Neural progenitor cell (in vitro differentiated cells): ENCODE measurements around the gene CORO6. TPM values are rescaled to one million over a fixed set of nuclear protein-coding genes. Genes with fewer than 3 reads are reported as not detected.

Experiments
- DNase-seq: peaks from one replicate; pipeline ENCODE4 v3.0.0-alpha.2; 2016; ENCODE audit warnings: low spot score
- H2AFZ ChIP-seq: fragments of 200-600 bp; sonication (generic); replicated peaks from 2 replicates; pipeline ENCODE4 v1.6.1; 2016; ENCODE audit warnings: antibody characterized with exemption
- H3F3A ChIP-seq: fragments of 200-600 bp; sonication (generic); 2 replicates; pipeline ENCODE4 v1.6.1; 2016; ENCODE audit warnings: antibody characterized with exemption, low read depth
- H3K27ac ChIP-seq: fragments of 200-600 bp; sonication (generic); 2 replicates; pipeline ENCODE4 v1.5.1; 2016; ENCODE audit warnings: mild to moderate bottlenecking
- H3K27me3 ChIP-seq: fragments of 200-600 bp; sonication (generic); 2 replicates; pipeline ENCODE4 v1.6.1; 2016; ENCODE audit warnings: mild to moderate bottlenecking, moderate library complexity
- H3K36me3 ChIP-seq: fragments of 200-600 bp; sonication (generic); 2 replicates; pipeline ENCODE4 v1.5.1; 2016
- H3K4me1 ChIP-seq: fragments of 200-600 bp; sonication (generic); 2 replicates; pipeline ENCODE4 v1.6.1; 2016; ENCODE audit warnings: mixed run types
- H3K4me2 ChIP-seq: fragments of 200-600 bp; sonication (generic); 2 replicates; pipeline ENCODE4 v1.6.1; 2016
- H3K4me3 ChIP-seq: fragments of 200-600 bp; sonication (generic); 2 replicates; pipeline ENCODE4 v1.5.1; 2016
- H3K79me2 ChIP-seq: fragments of 200-600 bp; sonication (generic); 2 replicates; pipeline ENCODE4 v1.6.1; 2016; ENCODE audit warnings: low read depth
- H3K9ac ChIP-seq: fragments of 200-600 bp; sonication (generic); 2 replicates; pipeline ENCODE4 v1.6.1; 2016
- H3K9me3 ChIP-seq: fragments of 200-600 bp; sonication (generic); 2 replicates; pipeline ENCODE4 v1.5.1; 2016; ENCODE audit warnings: low read depth
- H4K20me1 ChIP-seq: fragments of 200-600 bp; sonication (generic); 2 replicates; pipeline ENCODE4 v1.6.1; 2016; ENCODE audit warnings: low read depth
- H3K27ac Mint-ChIP-seq: 3 replicates; pipeline ENCODE4 v1.8.0; 2021; ENCODE audit warnings: mixed read lengths
- H3K27me3 Mint-ChIP-seq: 2 replicates; pipeline ENCODE4 v1.8.0; 2022; ENCODE audit warnings: low read depth, mild to moderate bottlenecking, inconsistent platforms, moderate library complexity, mixed read lengths; ENCODE audit not compliant: insufficient read depth
- H3K36me3 Mint-ChIP-seq: 3 replicates; pipeline ENCODE4 v1.8.0; 2021; ENCODE audit warnings: mixed read lengths
- H3K4me1 Mint-ChIP-seq: 3 replicates; pipeline ENCODE4 v1.8.0; 2021; ENCODE audit warnings: mixed read lengths
- H3K4me3 Mint-ChIP-seq: 3 replicates; pipeline ENCODE4 v1.8.0; 2021; ENCODE audit warnings: mild to moderate bottlenecking, moderate library complexity, mixed read lengths
- H3K9me3 Mint-ChIP-seq: 3 replicates; pipeline ENCODE4 v1.8.0; 2020; ENCODE audit warnings: mixed read lengths
- EZH2 ChIP-seq: fragments of 200-600 bp; sonication (generic); IDR thresholded peaks from 2 replicates; pipeline ENCODE4 v1.6.1; 2017; ENCODE audit warnings: antibody characterized with exemption, mild to moderate bottlenecking, moderate library complexity
- EZH2phosphoT487 ChIP-seq: fragments of 200-600 bp; sonication (generic); IDR thresholded peaks from 2 replicates; pipeline ENCODE4 v1.6.1; 2017; ENCODE audit warnings: antibody characterized with exemption
- total RNA-seq: library from RNA; depleted of rRNA; stranded (reverse); fragments of >200 nt; gene quantifications from 2 replicates; pipeline ENCODE4 v1.2.3, GENCODE V29; 2015; ENCODE audit warnings: low replicate concordance
- TF ChIP-seq, protein P1 (sequence below): fragments of 200-600 bp; sonication (generic); IDR thresholded peaks from 2 replicates; pipeline ENCODE4 v1.5.1; 2017; ENCODE audit warnings: antibody characterized with exemption, mild to moderate bottlenecking

The CORO6 gene
- total RNA-seq, 1 donor from 2014 or later: 3.9 TPM

DNA sequence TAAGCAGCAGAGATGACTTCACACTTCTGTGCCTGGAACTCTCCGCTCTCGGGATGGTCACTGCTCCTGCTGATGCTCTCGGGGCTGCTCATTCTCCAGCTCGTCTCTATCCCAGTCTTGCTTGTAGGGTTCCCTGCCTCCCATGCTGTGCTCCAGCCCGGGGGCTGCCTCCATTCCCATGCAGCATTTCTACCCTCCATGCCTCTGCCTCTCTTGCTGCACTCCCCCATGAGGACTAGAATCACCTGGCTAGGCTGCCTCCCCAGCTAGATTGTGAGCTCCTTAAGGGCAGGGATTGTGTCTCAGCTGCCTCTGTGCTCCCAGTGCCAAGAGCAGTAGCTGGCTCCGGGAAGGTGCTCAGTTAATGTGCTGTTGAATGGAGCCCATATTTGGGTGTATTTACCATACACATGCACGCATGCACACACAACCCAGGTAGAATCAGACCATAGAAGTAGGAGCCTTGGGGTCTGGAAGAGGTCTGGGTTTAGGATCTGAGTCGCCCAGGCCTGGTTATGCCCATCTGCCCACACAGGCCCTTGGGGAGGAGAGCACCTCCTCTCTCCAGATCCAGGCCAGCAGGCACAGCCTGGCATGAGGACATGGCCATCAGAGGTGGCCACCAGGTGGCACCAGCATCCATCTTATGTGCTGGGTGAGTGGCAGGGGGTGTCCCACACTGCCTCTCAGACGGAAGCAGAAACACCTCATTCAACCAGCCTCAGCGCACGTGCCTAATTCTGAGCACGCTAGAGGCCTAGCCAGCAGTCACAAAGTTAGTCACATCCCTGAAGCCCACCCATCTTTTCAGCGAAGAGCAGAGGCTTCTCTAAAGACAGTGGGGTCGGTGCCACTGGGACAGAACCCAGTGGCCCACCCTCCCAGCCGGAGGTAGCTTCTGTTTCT lies 42.6 kb downstream of the CORO6 start:
- peak; percentile 89 for DNase-seq
- Mint-ChIP-seq H3K9me3 (no peaks in the 10 kb centered on the region), H3K27me3 (peaks cover 10% of the 10 kb centered on the region), H3K36me3 (peaks cover 6% of the 10 kb centered on the region), H3K4me3 (peak overlapping the region; percentile 57), H3K27ac (no peak overlapping the region), H3K4me1 (peaks cover 19% of the 10 kb centered on the region)
- no peak overlapping the region for H3K9ac ChIP-seq
- no peaks in the 10 kb centered on the region for H3K27me3 ChIP-seq
- H3K4me2 ChIP-seq: no peak overlapping the region
- no peak overlapping the region for H2AFZ ChIP-seq
- H3F3A ChIP-seq: peaks cover 12% of the 10 kb centered on the region
- no peak for TF ChIP-seq EZH2
- TF ChIP-seq, protein P1, sequence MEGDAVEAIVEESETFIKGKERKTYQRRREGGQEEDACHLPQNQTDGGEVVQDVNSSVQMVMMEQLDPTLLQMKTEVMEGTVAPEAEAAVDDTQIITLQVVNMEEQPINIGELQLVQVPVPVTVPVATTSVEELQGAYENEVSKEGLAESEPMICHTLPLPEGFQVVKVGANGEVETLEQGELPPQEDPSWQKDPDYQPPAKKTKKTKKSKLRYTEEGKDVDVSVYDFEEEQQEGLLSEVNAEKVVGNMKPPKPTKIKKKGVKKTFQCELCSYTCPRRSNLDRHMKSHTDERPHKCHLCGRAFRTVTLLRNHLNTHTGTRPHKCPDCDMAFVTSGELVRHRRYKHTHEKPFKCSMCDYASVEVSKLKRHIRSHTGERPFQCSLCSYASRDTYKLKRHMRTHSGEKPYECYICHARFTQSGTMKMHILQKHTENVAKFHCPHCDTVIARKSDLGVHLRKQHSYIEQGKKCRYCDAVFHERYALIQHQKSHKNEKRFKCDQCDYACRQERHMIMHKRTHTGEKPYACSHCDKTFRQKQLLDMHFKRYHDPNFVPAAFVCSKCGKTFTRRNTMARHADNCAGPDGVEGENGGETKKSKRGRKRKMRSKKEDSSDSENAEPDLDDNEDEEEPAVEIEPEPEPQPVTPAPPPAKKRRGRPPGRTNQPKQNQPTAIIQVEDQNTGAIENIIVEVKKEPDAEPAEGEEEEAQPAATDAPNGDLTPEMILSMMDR: peak; percentile 79
- H3K4me3 ChIP-seq: no peak overlapping the region
- peaks cover 51% of the 10 kb centered on the region for H4K20me1 ChIP-seq
- H3K9me3 ChIP-seq: no peaks in the 10 kb centered on the region
- H3K36me3 ChIP-seq: no peaks in the 10 kb centered on the region
- H3K27ac ChIP-seq: no peak overlapping the region
- peaks cover 22% of the 10 kb centered on the region for H3K79me2 ChIP-seq
- peaks cover 11% of the 10 kb centered on the region for H3K4me1 ChIP-seq

DNA sequence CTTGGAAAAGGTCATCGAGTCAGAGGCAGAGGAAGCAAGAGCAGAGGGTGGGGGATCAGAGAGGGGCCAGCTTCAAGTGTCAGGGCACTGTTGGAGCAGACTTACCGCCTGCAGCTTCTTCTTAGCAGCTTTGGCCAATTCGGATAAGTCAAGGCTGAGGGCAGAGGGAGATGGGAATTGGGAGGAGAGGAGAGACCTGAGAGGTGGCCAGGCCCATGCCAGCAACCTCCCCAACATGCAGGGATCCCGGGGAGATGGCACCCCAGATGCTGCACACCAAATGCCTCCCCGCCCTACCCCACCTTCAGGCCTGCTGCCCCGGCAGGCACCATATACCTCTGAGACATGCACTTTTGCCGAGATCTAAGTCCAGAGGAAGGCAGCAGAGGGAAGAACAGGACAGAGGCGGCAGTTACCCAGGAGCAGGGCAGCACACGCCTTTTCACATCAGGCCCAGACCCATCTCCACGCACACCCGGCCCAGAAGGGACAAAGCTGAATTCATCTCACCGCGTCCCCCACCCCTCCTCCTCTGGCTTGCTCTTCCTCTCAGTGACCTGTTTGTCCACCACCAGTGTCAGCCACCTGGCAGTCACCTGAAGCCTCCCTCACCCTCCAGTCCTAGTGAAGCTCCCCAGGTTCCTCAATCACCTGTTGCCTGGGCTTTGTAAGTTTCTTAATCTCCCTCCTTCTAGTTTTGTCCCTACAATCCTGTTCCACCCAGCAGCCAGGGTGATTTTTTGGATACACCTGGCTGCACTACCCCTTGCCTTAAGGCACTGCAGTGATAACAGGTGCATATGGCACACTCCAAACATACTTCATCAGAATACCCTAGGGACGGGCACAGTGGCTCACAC lies 43.9 kb downstream of the CORO6 start:
- Histone ChIP-seq H3K36me3 (no peaks in the 10 kb centered on the region), H3K27me3 (no peaks in the 10 kb centered on the region), H3K4me1 (no peaks in the 10 kb centered on the region), H3F3A (peaks cover 12% of the 10 kb centered on the region), H2AFZ (no peak overlapping the region), H3K79me2 (peaks cover 9% of the 10 kb centered on the region), H3K9ac (no peak overlapping the region), H3K27ac (no peak overlapping the region), H3K9me3 (no peaks in the 10 kb centered on the region), H3K4me3 (no peak overlapping the region), H4K20me1 (peaks cover 49% of the 10 kb centered on the region), H3K4me2 (no peak overlapping the region)
- peaks cover 5% of the 10 kb centered on the region for H3K27me3 Mint-ChIP-seq
- TF ChIP-seq EZH2 (no peak), EZH2phosphoT487 (no peak)
- TF ChIP-seq, protein P1: no peak
- H3K27ac Mint-ChIP-seq: no peak overlapping the region
- no peak overlapping the region for H3K4me3 Mint-ChIP-seq
- H3K9me3 Mint-ChIP-seq: no peaks in the 10 kb centered on the region
- DNase-seq: no peak
- peaks cover 6% of the 10 kb centered on the region for H3K36me3 Mint-ChIP-seq
- H3K4me1 Mint-ChIP-seq: peaks cover 9% of the 10 kb centered on the region

DNA sequence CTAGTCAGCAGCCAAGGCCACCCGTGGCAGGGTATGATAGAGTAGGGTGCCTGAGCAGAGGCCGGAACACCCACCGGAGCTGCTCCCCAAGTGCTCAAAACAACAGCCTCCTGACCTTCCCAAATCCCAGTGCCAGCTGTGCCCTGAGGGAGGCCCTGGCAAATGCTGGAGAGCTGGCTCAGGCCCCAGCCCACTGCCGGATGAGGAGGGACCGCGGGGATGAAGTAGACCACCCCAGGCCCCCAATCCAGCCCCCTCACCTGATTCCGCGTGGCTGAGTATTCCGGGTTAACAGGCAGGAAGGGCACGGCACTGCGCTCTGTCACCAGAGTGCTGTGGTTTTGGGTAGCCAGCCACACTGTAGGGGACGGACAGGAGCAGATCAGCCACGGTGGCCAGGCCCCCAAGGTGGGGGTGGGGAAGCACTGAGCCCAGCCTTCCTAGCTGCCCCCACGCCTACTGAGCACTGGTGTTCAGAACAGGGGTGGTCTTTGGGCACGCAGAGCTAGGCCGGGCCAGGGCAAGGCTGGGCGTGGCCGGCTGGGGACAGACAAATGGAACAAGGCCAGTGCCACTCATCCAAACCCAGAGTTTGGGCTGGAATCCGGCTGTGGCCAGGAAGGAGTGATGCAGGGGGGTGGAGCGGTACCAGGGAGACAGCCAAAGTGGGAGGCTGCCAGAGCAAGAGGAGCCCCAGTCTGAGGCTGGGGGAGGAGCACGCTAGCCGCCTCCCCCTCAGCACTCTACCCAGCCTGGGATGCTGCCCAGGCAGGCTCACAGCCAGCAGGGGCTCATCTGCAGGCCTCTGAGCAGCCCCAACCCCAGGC lies 45.1 kb downstream of the CORO6 start:
- peaks cover 5% of the 10 kb centered on the region for H3K27me3 Mint-ChIP-seq
- Histone ChIP-seq H3K27ac (no peak overlapping the region), H2AFZ (no peak overlapping the region)

More for the DNA sequence above, 45.1 kb downstream of the CORO6 start:
- TF ChIP-seq EZH2phosphoT487 (no peak), EZH2 (no peak)
- TF ChIP-seq, protein P1: no peak
- Histone ChIP-seq H4K20me1 (peaks cover 55% of the 10 kb centered on the region), H3K4me2 (no peak overlapping the region), H3K4me3 (no peak overlapping the region), H3K9ac (no peak overlapping the region), H3F3A (peaks cover 12% of the 10 kb centered on the region), H3K9me3 (no peaks in the 10 kb centered on the region), H3K79me2 (no peaks in the 10 kb centered on the region), H3K27me3 (no peaks in the 10 kb centered on the region), H3K4me1 (peaks cover 5% of the 10 kb centered on the region), H3K36me3 (no peaks in the 10 kb centered on the region)
- Mint-ChIP-seq H3K36me3 (peaks cover 4% of the 10 kb centered on the region), H3K4me1 (peaks cover 15% of the 10 kb centered on the region), H3K27ac (no peak overlapping the region), H3K4me3 (no peak overlapping the region), H3K9me3 (no peaks in the 10 kb centered on the region)
- no peak for DNase-seq
